HG02938 (cell line): Measurements from ENCODE around the gene OXTR.

ENCODE experiments used
- ATAC-seq: cut with Tn5 transposase; IDR thresholded peaks from one replicate; pipeline ENCODE4 v1.9.1; 2021; ENCODE audit warnings: mild to moderate bottlenecking, moderate library complexity; ENCODE audit not compliant: unreplicated experiment

The OXTR gene

GRCh38 chr3:8767667-8768363, 1.6 kb downstream of the OXTR start:
- peak; percentile 50 for ATAC-seq

GRCh38 chr3:8767256-8767666, 2.2 kb downstream of the OXTR start:
- no peak for ATAC-seq

- ATAC-seq = no peak
Observed at GRCh38 chr3:8766148-8766547, 3.3 kb downstream of the OXTR start.

- no peak for ATAC-seq
Observed at GRCh38 chr3:8765528-8765927, 3.9 kb downstream of the OXTR start.

GRCh38 chr3:8764528-8764927, 4.9 kb downstream of the OXTR start:
- no peak for ATAC-seq

GRCh38 chr3:8762607-8763377, 6.6 kb downstream of the OXTR start:
- no peak for ATAC-seq

GRCh38 chr3:8761866-8762265, 7.5 kb downstream of the OXTR start:
- no peak for ATAC-seq

- ATAC-seq = no peak
Observed at GRCh38 chr3:8760506-8760905, 8.9 kb downstream of the OXTR start.

- ATAC-seq = no peak
Observed at GRCh38 chr3:8760091-8760490, 9.3 kb downstream of the OXTR start.

GRCh38 chr3:8759038-8759707, 10.2 kb downstream of the OXTR start:
- ATAC-seq = no peak

- no peak for ATAC-seq
Observed at GRCh38 chr3:8757551-8758518, 11.6 kb downstream of the OXTR start.

GRCh38 chr3:8756671-8757070, 12.7 kb downstream of the OXTR start:
- ATAC-seq = no peak

- no peak for ATAC-seq
Observed at GRCh38 chr3:8755564-8756237, 13.7 kb downstream of the OXTR start.

- ATAC-seq = no peak
Observed at GRCh38 chr3:8755097-8755496, 14.3 kb downstream of the OXTR start.

GRCh38 chr3:8752832-8753231, 16.6 kb downstream of the OXTR start:
- ATAC-seq = no peak

- ATAC-seq = no peak
Observed at GRCh38 chr3:8749316-8749715, 20.1 kb downstream of the OXTR start.

- no peak for ATAC-seq
Observed at GRCh38 chr3:8746780-8747345, 22.6 kb downstream of the OXTR start.

GRCh38 chr3:8745619-8746370, 23.6 kb downstream of the OXTR start:
- no peak for ATAC-seq

- no peak for ATAC-seq
Observed at GRCh38 chr3:8743911-8744310, 25.5 kb downstream of the OXTR start.
